Spleen (tissue), 11 donors: Measurements from ENCODE around the gene YLPM1. TPM values are rescaled to one million over a fixed set of nuclear protein-coding genes. Genes with fewer than 3 reads are reported as not detected.

Experiments
- DNase-seq: peaks from one replicate; pipeline ENCODE4 v3.0.0-alpha.2; 2020
- H3K27ac ChIP-seq, 8 donors: fragments of 200-600 bp; sonication (generic) in 7 of 8; 1 replicate in 4 of 8; 2 replicates in 4 of 8; pipeline versions ENCODE4 v1.5.0 to v1.8.0; 2016 to 2021; ENCODE audit warnings: inconsistent platforms in 4 of 8, mild to moderate bottlenecking in 4 of 8, moderate library complexity in 1 of 8
- H3K27me3 ChIP-seq, 7 donors: fragments of 200-600 bp; sonication (generic) in 6 of 7; replicated peaks in 1 of 7; 1 replicate in 4 of 7; 2 replicates in 3 of 7; pipeline versions ENCODE4 v1.5.0 to v1.8.0; 2016 to 2021; ENCODE audit warnings: inconsistent platforms in 3 of 7, mild to moderate bottlenecking in 1 of 7
- H3K36me3 ChIP-seq, 6 donors: fragments of 200-600 bp; sonication (generic) in 5 of 6; 1 replicate in 4 of 6; 2 replicates in 2 of 6; pipeline versions ENCODE4 v1.5.0 to v1.8.0; 2016 to 2021; ENCODE audit warnings: inconsistent platforms in 2 of 6
- H3K4me1 ChIP-seq, 6 donors: fragments of 200-600 bp; sonication (generic) in 5 of 6; 1 replicate in 3 of 6; 2 replicates in 3 of 6; pipeline versions ENCODE4 v1.5.0 to v1.8.0; 2016 to 2021; ENCODE audit warnings: inconsistent platforms in 3 of 6
- H3K4me3 ChIP-seq, 8 donors: fragments of 200-600 bp; sonication (generic) in 7 of 8; 1 replicate in 4 of 8; 2 replicates in 4 of 8; pipeline versions ENCODE4 v1.5.0 to v1.8.0; 2016 to 2021; ENCODE audit warnings: inconsistent platforms in 4 of 8, mild to moderate bottlenecking in 4 of 8, moderate library complexity in 2 of 8
- H3K9me3 ChIP-seq, 8 donors: fragments of 200-600 bp; sonication (generic) in 7 of 8; 1 replicate in 4 of 8; 2 replicates in 4 of 8; pipeline versions ENCODE4 v1.5.0 to v1.8.0; 2016 to 2021; ENCODE audit warnings: inconsistent platforms in 4 of 8
- CTCF ChIP-seq, 11 experiments: fragments of 200-600 bp in 7 of 11; fragments of 450-650 bp in 4 of 11; sonication (generic) in 4 of 11; IDR thresholded peaks in 8 of 11; conservative IDR thresholded peaks in 3 of 11; 1 replicate in 7 of 11; 2 replicates in 4 of 11; pipeline versions ENCODE4 v1.4.0 to v1.8.0; 2016 to 2021; ENCODE audit warnings: antibody characterized with exemption in 11 of 11, inconsistent platforms in 4 of 11, mild to moderate bottlenecking in 1 of 11
- POLR2A ChIP-seq, 3 donors: fragments of 450-650 bp; IDR thresholded peaks; one replicate each; pipeline ENCODE4 v1.5.1; 2017; ENCODE audit warnings: antibody characterized with exemption in 3 of 3, mild to moderate bottlenecking in 1 of 3
- POLR2AphosphoS5 ChIP-seq, 3 donors: sonication (generic); formaldehyde crosslinking; IDR thresholded peaks; one replicate each; pipeline ENCODE4 v1.5.1; 2017; ENCODE audit warnings: antibody characterized with exemption in 3 of 3
- WGBS, 5 donors: extraction: QIAGEN DNeasy Blood & Tissue Kit in 3 of 5; methylation state at CpG; one replicate each; pipeline versions ENCODE4 v1.1.5 to v1.1.7; 2013 to 2018; 5-methylcytosine and 5-hydroxymethylcytosine counted together
- intact Hi-C: fragments of 100-400 bp; cut with DNase I; formaldehyde crosslinking; loops from one replicate; pipeline ENCODE4 v1.15.0; 2023; ENCODE audit warnings: low total_unique reads
- polyA plus RNA-seq, 3 donors: library from polyadenylated mRNA; stranded (reverse); fragments of 200-250 nt; gene quantifications; one replicate each; pipeline ENCODE4 v1.2.1, GENCODE V29; 2013
- total RNA-seq, 7 donors: library from RNA; depleted of rRNA in 3 of 7; stranded (reverse); fragments of >200 nt in 3 of 7; fragmentation: NEBNext Ultra II Directional in 4 of 7; extraction: Animal tissue kit (Norgen Biotek cat#: 25700) in 4 of 7; gene quantifications; one replicate each; pipeline versions ENCODE4 v1.1.0 to v1.2.1, GENCODE V29; 2016 to 2021
- donor health status: healthy with polysubstance abuse.
- donor health status: DM: no; HTN: no; CAD: no; lungs with moderate emphysema.
- donor health status: DM: no; HTN: no; CAD: no.
- donor health status: Bipolar disorder and iron deficiency.
- donor health status: healthy.
- donor health status: DM: no; HTN: no; CAD: no.
- donor health status: DM: yes; HTN: yes; CAD: no.

YLPM1 gene
- total and polyA plus RNA-seq, 10 donors, result 12.1 to 100 (median 71.1) TPM

- no peaks in the 10 kb centered on the region for H3K9me3 ChIP-seq
- H3K27ac ChIP-seq, result no peak overlapping the region
- H3K27me3 ChIP-seq, result no peaks in the 10 kb centered on the region
- H3K36me3 ChIP-seq, result no peaks in the 10 kb centered on the region
- 75 to 83% (median 79%) methylated on average over 7 of the region's 7 CpGs for WGBS, 5 donors
- peaks cover 0 to 39% (median 16%) of the 10 kb centered on the region in 6 donors for H3K4me1 ChIP-seq
- intact Hi-C loops, result no loop called here
- DNase-seq, result no peak
- H3K4me3 ChIP-seq, result no peak overlapping the region
- TF ChIP-seq CTCF (IDR thresholded peaks at IDR 0.05 in 8 of 11, conservative IDR thresholded peaks at IDR 0.05 in 3 of 11), result no peak
- TF ChIP-seq POLR2A (IDR thresholded peaks at IDR 0.05), result no peak
- no peak for TF ChIP-seq POLR2AphosphoS5 (IDR thresholded peaks at IDR 0.05)
These were observed 91.9 kb downstream of the YLPM1 start for GRCh38 chr14:74855021-74855420.

GRCh38 chr14:74855945-74856344 lies 92.8 kb downstream of the YLPM1 start:
- no peak for TF ChIP-seq POLR2A (IDR thresholded peaks at IDR 0.05)
- no peak for TF ChIP-seq POLR2AphosphoS5 (IDR thresholded peaks at IDR 0.05)
- no peak for TF ChIP-seq CTCF (IDR thresholded peaks at IDR 0.05 in 8 of 11, conservative IDR thresholded peaks at IDR 0.05 in 3 of 11)
- Histone ChIP-seq H3K4me1 (peaks cover 0 to 45% (median 18%) of the 10 kb centered on the region in 6 donors), H3K27ac (no peak overlapping the region), H3K4me3 (no peak overlapping the region), H3K36me3 (no peaks in the 10 kb centered on the region), H3K27me3 (no peaks in the 10 kb centered on the region), H3K9me3 (no peaks in the 10 kb centered on the region)
- DNase-seq, result no peak
- 52 to 80% (median 61%) methylated on average over 4 of the region's 4 CpGs for WGBS, 5 donors
- intact Hi-C loops, result no loop called here

GRCh38 chr14:74856366-74856765 lies 93.2 kb downstream of the YLPM1 start:
- intact Hi-C loops, result no loop called here
- H3K27me3 ChIP-seq, result no peaks in the 10 kb centered on the region
- 61 to 100% (median 83%) methylated on average over 1 of the region's 1 CpG for WGBS, 5 donors

GRCh38 chr14:74858022-74858421 lies 94.9 kb downstream of the YLPM1 start:
- WGBS, 5 donors, result 67 to 97% (median 89%) methylated on average over 1 of the region's 1 CpG
- Histone ChIP-seq H3K27me3 (no peaks in the 10 kb centered on the region), H3K9me3 (no peaks in the 10 kb centered on the region), H3K4me1 (peaks cover 0 to 47% (median 19%) of the 10 kb centered on the region in 6 donors), H3K27ac (no peak overlapping the region), H3K36me3 (no peaks in the 10 kb centered on the region), H3K4me3 (no peak overlapping the region)
- TF ChIP-seq POLR2AphosphoS5 (IDR thresholded peaks at IDR 0.05) (no peak), CTCF (IDR thresholded peaks at IDR 0.05 in 8 of 11, conservative IDR thresholded peaks at IDR 0.05 in 3 of 11) (no peak), POLR2A (IDR thresholded peaks at IDR 0.05) (no peak)
- intact Hi-C loops, result no loop called here
- DNase-seq, result no peak

More at GRCh38 chr14:74856366-74856765, 93.2 kb downstream of the YLPM1 start:
- TF ChIP-seq POLR2A (IDR thresholded peaks at IDR 0.05) (no peak), POLR2AphosphoS5 (IDR thresholded peaks at IDR 0.05) (no peak), CTCF (IDR thresholded peaks at IDR 0.05 in 8 of 11, conservative IDR thresholded peaks at IDR 0.05 in 3 of 11) (no peak)
- Histone ChIP-seq H3K9me3 (no peaks in the 10 kb centered on the region), H3K27ac (no peak overlapping the region), H3K36me3 (no peaks in the 10 kb centered on the region), H3K4me3 (no peak overlapping the region), H3K4me1 (peaks cover 0 to 49% (median 20%) of the 10 kb centered on the region in 6 donors)
- DNase-seq, result no peak
